Lower leg skin (tissue), 4 donors: ENCODE results near the gene TTC39C. TPM values are rescaled to one million over a fixed set of nuclear protein-coding genes. Genes with fewer than 3 reads are reported as not detected.

Experiments used
- DNase-seq, 2 donors: peaks; one replicate each; pipeline ENCODE4 v3.0.0-alpha.2; 2019; ENCODE audit warnings: low spot score in 2 of 2
- H3K4me3 ChIP-seq: fragments of 200-600 bp; sonication (generic); 2 replicates; pipeline ENCODE4 v1.5.1; 2017; ENCODE audit warnings: mild to moderate bottlenecking, low read depth; ENCODE audit not compliant: poor library complexity, severe bottlenecking
- POLR2A ChIP-seq, 2 donors: fragments of 450-650 bp; IDR thresholded peaks; one replicate each; pipeline ENCODE4 v1.6.1; 2016 to 2017; ENCODE audit warnings: antibody characterized with exemption in 2 of 2, mild to moderate bottlenecking in 1 of 2, moderate library complexity in 1 of 2
- WGBS, 2 donors: methylation state at CpG; one replicate each; pipeline ENCODE4 v1.1.5; 2018; 5-methylcytosine and 5-hydroxymethylcytosine counted together
- intact Hi-C: fragments of 100-400 bp; cut with DNase I; formaldehyde crosslinking; loops from one replicate; pipeline ENCODE4 v1.15.0; 2023; ENCODE audit warnings: low total_unique reads
- total RNA-seq, 4 donors: library from RNA; depleted of rRNA; stranded (reverse); fragments of >200 nt; gene quantifications; one replicate each; pipeline ENCODE4 v1.1.0, GENCODE V29; 2016
- TF ChIP-seq, protein P1 (sequence below), 3 donors: fragments of 450-650 bp; IDR thresholded peaks; one replicate each; pipeline ENCODE4 v1.5.1; 2016; ENCODE audit warnings: antibody characterized with exemption in 3 of 3, mild to moderate bottlenecking in 3 of 3, moderate library complexity in 2 of 3

Gene TTC39C
- total RNA-seq, 4 donors from 2014 or later, result 66.6 to 96.7 (median 82.1) TPM

DNA sequence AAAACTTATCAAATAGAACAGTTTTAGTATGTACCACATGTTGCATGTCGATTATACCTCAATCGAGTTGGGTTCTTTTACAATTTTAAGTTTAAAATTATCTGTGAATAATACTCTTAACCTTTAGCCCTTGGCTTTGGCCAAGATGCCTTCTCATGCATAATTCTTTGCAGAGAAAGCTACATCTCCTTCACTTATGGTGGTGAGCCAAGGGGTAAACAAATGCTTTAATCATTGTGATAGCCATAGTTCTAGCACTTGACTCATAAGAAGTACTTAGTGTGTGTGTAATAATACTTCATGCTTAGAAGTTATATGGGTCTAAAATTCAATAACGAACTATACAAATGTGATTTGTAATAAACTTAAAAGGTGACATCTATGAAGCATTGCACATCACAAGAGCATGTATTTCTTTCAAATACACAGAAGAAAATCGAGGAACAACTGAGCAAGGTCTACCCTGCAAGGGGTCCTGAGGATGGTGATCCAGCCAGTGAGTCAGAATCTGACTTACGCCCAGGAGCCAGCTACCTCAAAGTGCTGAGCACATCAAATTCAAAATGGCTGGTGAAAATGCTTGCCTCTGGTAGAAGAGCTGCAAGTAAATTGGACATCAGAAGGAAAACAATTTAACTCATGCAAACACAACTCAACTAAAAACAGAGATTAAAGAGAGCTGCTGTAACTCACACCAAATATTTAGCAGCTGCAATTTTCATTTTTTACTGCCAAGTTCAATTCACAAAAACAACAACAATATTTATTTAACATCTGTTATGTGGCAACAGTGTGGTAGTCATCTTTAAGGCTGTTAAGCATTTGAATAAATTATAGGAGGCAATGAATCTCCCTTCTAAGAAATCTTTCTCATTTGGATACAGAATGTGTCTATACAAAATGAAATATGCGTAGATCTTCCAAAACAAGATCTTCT is 23.8 kb upstream of the TTC39C start:
- DNase-seq, result no peak
- intact Hi-C loops, result no loop called here
- TF ChIP-seq, protein P1, sequence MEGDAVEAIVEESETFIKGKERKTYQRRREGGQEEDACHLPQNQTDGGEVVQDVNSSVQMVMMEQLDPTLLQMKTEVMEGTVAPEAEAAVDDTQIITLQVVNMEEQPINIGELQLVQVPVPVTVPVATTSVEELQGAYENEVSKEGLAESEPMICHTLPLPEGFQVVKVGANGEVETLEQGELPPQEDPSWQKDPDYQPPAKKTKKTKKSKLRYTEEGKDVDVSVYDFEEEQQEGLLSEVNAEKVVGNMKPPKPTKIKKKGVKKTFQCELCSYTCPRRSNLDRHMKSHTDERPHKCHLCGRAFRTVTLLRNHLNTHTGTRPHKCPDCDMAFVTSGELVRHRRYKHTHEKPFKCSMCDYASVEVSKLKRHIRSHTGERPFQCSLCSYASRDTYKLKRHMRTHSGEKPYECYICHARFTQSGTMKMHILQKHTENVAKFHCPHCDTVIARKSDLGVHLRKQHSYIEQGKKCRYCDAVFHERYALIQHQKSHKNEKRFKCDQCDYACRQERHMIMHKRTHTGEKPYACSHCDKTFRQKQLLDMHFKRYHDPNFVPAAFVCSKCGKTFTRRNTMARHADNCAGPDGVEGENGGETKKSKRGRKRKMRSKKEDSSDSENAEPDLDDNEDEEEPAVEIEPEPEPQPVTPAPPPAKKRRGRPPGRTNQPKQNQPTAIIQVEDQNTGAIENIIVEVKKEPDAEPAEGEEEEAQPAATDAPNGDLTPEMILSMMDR (IDR thresholded peaks at IDR 0.05), result no peak
- no peak for TF ChIP-seq POLR2A (IDR thresholded peaks at IDR 0.05)
- no peak overlapping the region for H3K4me3 ChIP-seq
- 63 to 69% methylated on average over 6 of the region's 6 CpGs for WGBS, 2 donors

DNA sequence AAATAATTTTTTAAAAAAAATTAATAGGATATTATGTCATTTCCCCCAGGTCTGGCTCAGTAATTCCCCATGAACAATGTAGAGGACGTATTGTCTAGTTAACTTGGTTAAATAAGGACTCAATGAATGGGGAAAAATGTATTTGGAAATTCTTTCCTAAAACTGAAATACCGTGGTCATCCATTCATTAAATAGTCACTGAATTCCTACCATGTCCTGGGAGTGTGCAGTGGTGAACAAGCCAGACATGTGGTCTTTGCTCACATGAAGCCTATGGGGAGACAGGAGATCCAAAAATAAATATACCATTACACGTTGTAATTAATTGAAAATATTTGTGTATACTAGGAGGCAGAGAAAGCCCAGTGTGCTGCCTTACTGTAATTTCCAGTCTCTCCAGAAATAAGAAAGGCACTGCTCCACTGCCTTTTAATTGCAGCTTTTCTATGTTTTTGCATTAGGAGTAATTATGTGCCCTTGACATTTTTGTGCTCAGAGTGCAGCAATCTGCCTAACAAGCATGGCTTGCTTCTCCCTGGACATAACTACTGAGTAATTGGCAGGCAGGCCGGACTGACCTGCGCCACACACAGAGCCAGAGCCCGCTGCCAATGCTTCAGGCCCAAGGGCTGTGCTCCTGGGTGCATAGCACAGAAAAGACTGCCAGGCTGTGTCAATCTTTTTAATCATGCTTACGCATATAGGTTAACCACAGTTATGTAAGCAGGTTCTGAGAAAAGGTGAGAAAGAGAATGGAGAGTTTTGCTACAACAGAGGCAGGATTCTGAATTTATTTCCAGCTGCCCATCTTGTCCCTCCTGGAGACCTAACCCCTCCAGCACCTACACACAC is 22.2 kb upstream of the TTC39C start:
- WGBS, 2 donors, result 48 to 64% methylated on average over 7 of the region's 7 CpGs

DNA sequence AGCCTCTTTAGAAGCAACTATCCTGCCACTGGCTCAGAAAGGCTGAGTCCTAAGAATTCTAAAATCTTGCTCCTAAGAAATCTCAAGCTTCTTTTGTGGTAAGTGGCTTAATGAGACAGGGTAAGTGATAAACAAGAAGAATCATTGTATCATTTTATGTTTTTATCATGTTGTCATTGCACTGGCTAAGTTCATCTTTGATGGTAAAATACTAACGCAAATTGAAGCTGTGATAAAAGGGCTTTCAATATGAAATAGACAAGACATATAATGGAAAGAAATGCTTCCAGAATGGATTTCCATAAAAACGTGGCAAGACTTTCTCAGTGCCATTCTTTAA is 21.6 kb upstream of the TTC39C start:
- intact Hi-C loops, result no loop called here
- DNase-seq, result no peak
- TF ChIP-seq, protein P1 (IDR thresholded peaks at IDR 0.05), result no peak
- TF ChIP-seq POLR2A (IDR thresholded peaks at IDR 0.05), result no peak
- no peak overlapping the region for H3K4me3 ChIP-seq
- WGBS, 2 donors, result 67 to 70% methylated on average over 2 of the region's 2 CpGs

More for the DNA sequence above, 22.2 kb upstream of the TTC39C start:
- DNase-seq, result no peak
- H3K4me3 ChIP-seq, result no peak overlapping the region
- TF ChIP-seq, protein P1 (IDR thresholded peaks at IDR 0.05), result no peak
- intact Hi-C loops, result no loop called here

- DNase-seq, result peak; percentile 44 to 90
- H3K4me3 ChIP-seq, result no peak overlapping the region
- 7 to 20% methylated on average over 9 of the region's 9 CpGs for WGBS, 2 donors
- TF ChIP-seq, protein P1 (IDR thresholded peaks at IDR 0.05), result no peak
- no peak for TF ChIP-seq POLR2A (IDR thresholded peaks at IDR 0.05)
- intact Hi-C loops, result no loop called here
These were observed 20.1 kb upstream of the TTC39C start for GRCh38 chr18:23994361-23994902.

DNA sequence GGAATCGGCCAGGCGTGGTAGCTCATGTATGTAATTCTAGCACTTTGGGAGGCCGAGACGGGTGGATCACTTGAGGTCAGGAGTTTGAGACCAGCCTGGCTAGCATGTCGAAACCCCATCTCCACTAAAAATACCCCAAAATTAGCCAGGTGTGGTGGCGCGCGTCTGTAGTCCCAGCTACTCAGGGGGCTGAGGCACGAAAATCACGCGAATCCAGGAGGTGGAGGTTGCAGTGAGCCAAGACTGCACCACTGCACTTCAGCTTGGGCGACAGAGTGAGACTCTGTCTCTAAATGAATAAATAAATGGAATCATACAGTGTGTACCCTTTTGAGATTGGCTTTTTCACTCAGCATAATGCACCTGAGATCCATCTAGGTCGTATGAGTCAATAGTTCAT is 19.4 kb upstream of the TTC39C start:
- H3K4me3 ChIP-seq, result no peak overlapping the region
- WGBS, 2 donors, result 94 to 95% methylated on average over 13 of the region's 13 CpGs

More for the DNA sequence above, 19.4 kb upstream of the TTC39C start:
- intact Hi-C loops, result no loop called here
- TF ChIP-seq POLR2A (IDR thresholded peaks at IDR 0.05), result no peak
- TF ChIP-seq, protein P1 (IDR thresholded peaks at IDR 0.05), result no peak
- DNase-seq, result no peak
